DMS53 (cell line): Measurements from ENCODE around the gene IL2RG.

Source experiments
- DNase-seq: peaks from one replicate; lab custom pipeline; 2025; lab: John Stamatoyannopoulos, UW

Gene IL2RG

DNA sequence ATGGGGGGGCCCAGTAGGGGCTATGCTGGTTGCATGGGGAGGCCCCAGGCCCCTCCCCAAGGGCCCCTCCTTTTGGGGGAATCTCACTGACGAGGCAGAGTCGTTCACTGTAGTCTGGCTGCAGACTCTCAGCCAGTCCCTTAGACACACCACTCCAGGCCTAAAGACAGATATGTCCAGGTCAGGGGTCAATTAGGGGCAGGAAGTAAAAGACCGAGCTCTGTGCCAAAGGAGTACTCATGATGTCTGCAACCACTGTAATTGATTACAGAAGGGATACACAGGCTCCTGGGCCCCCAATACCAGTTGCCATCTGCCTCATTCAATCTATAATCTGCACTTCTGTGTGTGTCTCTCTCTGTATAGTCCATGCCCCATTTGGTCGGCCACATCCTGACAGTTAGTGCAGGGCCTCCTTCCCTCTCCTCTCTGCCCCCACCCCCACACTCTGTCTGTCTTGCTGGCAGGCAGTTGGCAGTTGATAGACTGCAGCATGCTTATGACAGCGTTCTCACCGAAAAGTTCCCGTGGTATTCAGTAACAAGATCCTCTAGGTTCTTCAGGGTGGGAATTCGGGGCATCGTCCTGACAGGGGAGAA is 3.5 kb downstream of the IL2RG start:
- no peak for DNase-seq

DNA sequence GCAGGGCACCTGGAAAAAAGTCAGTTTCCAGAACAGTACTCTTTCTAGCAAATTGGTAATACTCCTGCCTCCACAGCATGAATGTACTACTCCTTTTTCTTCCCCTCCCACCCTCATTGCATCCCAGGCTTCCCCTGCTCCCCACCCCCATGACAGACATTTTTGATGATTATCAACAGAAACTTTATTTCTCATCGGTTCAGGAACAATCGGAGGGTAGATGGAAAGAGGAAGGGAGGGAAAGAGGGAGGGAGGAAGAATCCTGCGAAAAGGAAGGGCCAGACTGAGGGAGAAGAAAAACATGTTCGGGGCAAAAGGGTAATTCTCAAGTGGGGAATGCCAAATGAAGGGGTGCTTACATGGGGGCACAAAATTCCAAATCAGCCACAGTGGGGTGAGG is 4.1 kb downstream of the IL2RG start:
- no peak for DNase-seq

DNA sequence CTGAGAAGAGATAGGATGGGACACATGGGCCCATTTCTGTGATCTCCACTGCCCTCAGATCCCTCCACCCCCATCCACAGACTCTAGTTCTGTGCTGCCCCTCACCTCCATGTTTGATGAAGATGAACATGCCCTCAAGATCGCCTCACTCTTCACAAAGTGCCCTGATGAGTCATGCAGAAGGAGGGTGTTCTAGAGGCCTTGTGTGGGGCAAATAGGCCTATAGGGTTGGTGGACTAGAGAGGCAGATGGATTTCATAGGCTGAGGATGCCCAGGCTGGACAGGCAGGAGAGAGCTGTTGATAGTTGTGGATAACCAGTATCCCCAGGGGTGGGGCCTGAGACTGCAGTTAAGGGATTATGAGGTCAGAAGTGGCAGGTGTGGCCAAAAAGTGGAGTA is 5.0 kb downstream of the IL2RG start, which contains the start of gene CXorf65:
Gene CXorf65, minus strand, starts transcription at position 314 of the 400 bp plus-strand sequence. Its CDS starts 184 bp downstream, at position 130.
- DNase-seq, result peak; percentile 30

DNA sequence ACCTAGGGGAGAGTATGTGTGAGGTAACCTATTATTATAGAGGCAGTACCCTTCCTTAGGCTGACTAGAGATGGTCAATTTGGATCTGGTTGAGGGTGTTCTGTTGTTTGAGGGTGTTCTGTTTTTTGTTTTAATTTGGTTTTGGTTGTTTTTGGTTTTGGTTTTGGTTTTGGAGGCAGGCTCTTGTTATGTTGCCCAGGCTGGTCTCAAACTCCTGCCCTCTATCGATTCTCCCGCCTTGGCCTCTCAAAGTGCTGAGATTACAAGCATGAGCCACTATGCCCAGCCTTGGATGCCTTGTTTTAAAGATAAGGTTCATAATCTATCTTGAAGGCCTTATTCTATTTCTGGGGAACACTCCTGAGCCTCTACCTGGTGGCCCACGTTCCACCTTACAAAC is 5.7 kb downstream of the IL2RG start:
- no peak for DNase-seq

DNA sequence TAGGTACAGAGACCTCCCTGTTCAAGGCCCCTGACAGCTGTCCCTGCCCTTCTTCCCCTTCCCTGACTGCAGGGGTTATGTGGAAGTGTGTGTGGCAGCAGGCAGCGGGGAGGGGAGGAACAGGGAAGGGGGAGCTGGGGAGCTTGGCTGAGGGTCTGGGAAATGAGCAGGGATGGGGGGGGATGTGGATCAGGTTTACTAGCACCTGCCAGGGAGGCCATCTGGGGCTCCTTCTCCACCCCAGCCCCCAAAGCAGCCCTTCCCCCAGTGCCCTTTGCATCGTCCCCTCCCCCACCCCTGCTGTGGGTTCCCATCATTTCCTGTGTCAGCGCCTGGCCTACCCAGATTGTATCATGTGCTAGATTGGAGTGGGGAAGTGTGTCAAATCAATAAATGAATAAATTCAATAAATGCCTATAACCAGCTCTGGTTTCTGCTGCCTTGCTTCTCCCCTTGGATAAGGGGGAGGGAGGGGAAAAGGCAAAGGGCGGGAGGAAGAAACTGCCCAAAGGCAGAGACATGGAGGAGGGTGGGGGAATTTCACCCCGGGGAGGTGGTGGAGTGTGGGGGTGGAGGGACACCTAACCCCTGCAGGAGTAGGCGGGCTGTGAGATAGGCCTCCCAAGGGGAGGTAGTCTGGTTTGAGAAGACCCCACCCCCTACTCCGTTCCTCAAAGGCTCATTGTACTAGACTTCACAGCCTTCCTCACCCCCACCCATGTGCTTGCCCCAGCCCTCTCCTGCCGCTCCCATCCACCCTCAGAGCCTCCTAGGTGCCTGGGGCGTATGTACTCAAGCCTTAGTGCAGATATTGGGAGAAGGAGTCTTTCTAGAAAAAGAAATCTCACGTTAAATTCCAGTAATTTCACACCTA is 8.0 kb downstream of the IL2RG start:
- no peak for DNase-seq

DNA sequence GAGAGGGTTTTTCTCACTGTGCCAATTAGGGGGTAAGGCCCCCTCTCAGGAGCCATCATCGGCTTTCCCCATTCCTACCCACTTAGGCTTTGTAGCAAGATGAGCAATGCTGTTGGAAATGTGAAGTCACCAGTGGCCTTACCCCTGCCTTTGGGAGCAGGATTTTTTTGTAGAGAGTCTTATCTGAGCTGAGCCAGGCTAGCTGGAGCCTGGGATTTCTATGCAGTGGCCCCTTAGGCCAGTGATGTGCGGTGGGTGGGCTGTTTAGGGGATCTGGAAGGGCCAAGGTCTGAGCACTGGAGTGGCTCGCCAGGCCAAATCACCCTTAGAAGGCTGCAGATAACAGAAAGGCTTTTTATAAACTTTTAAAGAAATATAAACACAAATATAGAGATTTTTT is 9.1 kb downstream of the IL2RG start:
- no peak for DNase-seq

DNA sequence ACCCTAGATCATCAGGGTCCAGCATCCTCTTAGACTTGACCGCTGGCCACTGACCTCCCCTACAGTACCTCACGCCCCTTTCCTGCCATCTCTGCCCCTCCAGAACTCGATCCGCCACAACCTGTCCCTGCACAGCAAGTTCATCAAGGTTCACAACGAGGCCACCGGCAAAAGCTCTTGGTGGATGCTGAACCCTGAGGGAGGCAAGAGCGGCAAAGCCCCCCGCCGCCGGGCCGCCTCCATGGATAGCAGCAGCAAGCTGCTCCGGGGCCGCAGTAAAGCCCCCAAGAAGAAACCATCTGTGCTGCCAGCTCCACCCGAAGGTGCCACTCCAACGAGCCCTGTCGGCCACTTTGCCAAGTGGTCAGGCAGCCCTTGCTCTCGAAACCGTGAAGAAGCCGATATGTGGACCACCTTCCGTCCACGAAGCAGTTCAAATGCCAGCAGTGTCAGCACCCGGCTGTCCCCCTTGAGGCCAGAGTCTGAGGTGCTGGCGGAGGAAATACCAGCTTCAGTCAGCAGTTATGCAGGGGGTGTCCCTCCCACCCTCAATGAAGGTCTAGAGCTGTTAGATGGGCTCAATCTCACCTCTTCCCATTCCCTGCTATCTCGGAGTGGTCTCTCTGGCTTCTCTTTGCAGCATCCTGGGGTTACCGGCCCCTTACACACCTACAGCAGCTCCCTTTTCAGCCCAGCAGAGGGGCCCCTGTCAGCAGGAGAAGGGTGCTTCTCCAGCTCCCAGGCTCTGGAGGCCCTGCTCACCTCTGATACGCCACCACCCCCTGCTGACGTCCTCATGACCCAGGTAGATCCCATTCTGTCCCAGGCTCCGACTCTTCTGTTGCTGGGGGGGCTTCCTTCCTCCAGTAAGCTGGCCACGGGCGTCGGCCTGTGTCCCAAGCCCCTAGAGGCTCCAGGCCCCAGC is 10.5 kb downstream of the IL2RG start:
- DNase-seq, result no peak

DNA sequence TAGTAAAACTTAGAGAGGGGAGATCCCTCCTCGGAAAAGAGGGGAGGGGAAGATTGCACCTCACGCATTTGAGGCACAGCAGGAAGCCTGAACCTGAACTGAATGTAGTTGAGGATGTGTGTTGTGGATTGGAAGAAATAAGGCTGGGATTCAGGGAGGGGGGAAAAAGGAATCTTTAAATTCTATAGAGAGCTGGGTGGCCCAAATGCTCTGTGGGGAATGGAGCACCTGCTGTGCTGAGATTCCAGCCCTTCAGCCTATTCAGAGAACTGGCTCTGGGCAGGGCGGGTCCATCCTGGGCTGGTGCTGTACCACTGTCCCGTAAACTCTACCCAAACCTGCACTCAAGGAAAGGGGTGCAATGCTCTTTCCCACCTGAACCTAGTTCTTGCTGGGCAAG is 11.6 kb downstream of the IL2RG start:
- DNase-seq, result no peak

DNA sequence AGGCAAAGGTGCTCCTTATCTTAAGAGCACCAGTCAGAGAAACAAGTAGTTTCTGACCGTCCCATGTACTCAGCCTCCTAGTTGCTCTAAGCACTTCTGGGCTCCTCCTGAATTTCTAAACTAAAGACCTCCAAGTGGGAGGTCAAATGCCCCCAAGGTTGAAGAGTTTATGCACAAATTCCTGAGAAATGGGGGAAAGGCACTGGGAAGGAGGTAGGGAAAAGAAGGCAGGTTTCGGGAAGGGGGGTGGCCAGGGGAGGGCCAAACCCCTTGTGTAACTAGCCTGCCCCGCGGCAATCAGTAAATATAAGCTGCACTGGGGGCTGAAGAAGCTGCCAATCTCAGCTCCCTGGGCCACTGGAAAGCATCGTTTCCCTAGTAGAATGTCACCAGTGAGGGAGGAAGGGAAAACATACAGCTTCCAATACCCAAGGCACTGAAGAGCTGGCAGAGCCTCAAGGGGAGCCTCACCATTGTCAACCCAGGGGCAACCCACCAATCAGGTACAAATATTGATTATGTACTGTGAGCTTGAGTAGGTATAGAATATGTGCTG is 12.3 kb downstream of the IL2RG start:
- no peak for DNase-seq

DNA sequence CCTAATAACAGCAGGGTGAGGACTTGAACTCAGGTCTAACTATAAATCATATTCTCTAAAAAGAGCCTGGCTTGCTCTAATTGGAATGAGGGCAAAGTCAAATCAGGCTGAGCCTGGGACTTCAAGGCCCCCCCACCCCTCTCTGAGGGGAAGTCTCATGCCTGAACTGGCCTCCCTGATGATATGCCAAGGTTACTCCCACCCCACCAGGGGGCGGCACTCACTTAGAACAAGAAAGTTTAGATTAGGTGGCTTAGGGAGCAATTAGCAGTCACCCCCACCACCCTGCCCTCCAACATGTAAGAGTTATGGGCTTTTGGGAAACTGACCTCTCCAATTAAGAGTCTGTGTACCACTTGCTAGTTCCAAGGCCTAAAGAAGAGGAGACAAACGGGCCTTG is 13.1 kb downstream of the IL2RG start:
- DNase-seq, result peak; percentile 69

DNA sequence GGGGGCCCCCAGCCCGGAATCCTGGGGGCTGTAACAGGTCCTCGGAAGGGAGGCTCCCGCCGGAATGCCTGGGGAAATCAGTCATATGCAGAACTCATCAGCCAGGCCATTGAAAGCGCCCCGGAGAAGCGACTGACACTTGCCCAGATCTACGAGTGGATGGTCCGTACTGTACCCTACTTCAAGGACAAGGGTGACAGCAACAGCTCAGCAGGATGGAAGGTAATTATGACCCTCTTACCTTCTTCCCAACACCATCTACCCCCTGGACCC is 14.7 kb downstream of the IL2RG start:
- DNase-seq, result peak; percentile 48

DNA sequence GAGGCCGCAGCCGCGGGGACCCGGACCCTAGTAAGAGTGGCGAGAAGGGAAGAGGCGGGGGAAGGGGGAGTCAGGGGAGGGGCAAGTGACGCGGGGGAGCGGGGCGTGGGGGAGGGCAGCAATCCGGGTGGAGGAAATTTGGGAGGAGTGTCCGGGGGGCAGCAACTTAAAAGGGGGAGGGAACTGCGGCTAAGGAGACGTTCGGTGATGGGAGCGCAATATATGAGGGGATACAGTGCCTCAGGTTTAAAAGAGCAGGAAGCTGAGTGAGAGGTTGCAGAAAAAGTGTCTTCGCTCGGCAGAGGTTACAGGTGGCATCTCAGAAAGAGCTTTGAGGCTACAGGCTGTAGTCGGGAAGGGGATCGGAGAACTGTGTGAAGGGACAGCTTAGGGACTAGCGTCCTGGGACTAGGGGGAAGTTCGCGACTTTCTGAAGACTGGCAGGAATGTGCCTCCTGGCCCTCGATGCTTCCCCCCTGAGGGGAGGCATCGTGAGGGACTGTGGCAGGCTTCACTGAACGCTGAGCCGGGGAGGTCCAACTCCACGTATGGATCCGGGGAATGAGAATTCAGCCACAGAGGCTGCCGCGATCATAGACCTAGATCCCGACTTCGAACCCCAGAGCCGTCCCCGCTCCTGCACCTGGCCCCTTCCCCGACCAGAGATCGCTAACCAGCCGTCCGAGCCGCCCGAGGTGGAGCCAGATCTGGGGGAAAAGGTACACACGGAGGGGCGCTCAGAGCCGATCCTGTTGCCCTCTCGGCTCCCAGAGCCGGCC is 15.2 kb downstream of the IL2RG start:
- peak; percentile 64 for DNase-seq

DNA sequence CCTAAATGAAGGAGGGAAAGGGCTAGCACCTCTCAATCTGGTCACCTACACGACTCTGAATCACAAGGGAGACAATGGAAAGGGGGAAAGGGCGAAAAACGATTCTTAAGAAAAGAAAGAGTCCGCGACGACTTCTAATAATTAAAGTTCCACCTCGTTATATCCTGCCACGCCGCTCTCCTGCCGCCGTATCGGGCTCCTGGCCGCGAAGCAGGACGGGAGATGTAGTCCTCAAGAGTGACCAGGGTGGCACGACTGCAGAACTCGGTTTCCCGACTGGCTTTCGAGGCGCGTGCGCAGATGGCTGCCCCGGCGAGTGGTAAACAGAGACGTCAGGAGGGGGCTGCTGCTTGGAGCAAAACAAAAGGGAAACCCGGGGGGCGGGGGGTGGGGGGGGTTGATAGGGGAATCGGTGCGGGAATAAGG is 15.8 kb downstream of the IL2RG start, which contains the start of gene FOXO4:
Gene FOXO4, plus strand, starts transcription at position 297 of the 426 bp plus-strand sequence. CDS start 678 bp downstream, outside the sequence.
- peak; percentile 92 for DNase-seq

DNA sequence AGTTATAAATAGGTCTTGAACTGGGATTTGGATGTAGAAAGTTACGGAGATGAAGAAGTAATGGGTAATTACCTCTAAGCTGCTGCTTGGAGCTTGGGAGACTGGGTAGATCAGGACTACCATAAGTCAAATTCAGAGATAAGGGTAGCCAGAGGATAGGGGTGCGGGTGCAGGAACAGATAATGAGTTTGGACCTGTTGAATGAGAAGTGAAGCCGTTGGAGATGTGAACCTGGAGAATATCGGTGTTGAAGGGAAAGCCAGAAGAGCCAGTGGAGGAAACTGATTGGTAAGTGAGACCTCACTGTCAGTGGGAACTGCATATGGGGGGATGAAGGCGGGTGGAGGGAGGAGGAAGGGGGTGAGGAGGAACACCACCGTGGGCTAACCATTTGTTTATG is 16.3 kb downstream of the IL2RG start:
- peak; percentile 15 for DNase-seq

DNA sequence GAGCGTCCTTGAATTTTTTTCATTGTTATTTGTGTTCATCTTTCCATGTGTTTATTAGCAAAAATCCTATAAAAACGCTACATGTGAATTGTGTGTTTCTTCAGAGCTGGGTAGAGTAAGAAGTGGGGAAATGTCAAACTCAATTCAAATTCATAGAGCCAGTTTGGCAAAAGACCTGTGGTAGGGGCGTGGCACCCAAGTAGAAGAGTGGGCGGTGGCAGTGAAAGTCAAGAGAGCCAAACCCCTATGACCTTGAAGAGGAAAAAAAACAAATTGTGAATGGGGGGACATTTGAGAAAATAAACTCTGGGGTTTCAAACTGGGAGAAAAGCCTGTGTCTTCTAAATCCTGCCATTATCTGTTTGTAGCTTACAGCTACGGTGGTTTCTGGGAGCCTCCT is 20.1 kb downstream of the IL2RG start:
- no peak for DNase-seq

DNA sequence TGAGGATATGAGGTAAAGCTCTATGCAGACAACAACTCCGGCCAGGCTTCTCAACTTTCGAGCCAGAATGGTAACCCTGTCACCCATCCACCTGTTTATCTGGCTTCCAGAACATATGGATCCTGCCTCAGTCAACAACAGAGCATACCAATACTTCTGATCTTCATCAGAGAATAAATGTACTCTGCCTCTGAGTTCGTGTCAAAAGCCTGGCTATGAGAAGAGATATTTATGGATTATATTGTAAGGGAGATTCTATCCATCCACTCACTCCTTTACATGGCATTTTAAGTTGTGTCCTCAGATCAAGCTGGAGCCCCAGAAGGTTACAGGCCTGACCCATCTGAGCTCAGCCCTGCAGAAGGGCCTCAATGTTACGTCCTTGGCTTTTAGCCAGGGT is 25.5 kb downstream of the IL2RG start:
- no peak for DNase-seq

DNA sequence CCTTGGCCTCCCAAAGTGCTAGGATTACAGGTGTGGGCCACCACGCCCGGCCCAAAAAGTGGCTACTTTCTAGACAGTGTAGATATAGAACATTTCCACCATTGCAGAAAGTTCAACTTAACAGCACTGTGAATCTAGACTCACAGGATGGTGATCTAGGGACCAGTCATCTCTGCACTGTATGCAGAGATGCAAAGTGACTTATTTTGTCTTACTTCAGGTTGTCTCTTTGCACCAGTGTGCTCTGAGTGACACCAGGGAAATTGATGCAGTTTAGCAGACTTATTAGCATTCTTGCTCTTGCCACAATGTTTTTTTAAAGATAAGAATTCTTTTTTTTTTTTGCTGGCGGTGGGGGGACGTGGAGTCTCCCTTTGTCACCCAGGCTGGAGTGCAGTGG is 28.6 kb downstream of the IL2RG start:
- no peak for DNase-seq

DNA sequence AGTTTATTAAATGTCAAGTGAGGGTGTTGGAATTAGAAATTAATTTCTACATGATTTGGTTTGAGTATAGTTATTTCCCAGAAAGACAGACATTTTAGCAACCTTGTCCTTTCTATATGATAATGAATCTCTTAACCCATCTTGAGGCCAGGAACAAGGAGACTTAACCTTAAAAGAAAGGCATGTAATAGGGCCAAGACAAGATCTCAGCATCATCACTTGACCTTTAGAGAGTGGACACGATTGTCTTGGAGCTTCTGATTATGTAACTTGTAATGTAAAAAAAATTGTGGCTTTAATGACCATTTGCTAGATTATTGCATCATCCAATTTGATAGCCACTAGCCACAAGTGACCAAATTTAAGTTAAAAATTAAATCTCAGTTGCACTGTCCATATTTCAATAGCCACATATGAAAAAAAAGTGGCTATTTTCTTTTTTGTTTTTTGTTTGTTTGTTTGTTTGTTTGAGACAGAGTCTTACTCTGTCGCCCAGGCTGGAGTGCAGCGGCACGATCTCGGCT is 29.2 kb downstream of the IL2RG start:
- DNase-seq, result no peak

DNA sequence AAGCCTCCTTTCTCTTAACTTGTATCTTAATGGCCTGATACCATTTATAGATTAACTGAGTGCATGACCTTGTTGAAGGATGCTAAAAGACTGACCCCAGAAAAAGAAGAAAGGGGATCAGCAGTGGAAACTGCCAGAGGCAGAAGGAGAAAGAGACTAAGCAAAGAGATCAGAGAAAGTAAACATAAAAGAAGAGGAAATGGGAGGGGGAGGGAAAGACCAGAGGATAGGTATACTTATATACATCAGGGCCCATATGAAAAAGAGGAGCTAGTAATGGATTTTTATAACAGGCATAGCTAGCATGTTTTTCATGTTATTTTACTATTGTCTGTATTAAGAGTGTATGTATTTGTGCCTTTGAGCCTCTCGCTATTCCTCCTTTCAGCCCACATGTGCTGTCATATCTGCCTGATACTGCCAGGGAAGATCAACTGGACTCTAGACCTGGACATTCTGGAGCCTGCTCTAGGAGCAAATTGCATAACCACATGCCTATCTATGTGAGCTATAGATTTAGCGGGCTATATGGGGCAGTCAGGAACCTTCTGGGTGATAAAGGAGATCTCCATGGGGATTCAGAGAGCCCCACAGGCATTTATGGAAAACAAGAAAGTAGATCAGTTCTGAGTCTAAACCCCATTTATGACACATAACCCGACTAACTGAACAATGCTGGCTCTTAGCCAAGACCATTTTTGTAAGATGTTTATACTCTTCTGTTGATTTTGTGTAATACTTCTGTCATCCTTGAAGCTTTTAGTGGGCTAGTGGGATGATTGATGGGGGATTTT is 29.9 kb downstream of the IL2RG start:
- peak; percentile 33 for DNase-seq

DNA sequence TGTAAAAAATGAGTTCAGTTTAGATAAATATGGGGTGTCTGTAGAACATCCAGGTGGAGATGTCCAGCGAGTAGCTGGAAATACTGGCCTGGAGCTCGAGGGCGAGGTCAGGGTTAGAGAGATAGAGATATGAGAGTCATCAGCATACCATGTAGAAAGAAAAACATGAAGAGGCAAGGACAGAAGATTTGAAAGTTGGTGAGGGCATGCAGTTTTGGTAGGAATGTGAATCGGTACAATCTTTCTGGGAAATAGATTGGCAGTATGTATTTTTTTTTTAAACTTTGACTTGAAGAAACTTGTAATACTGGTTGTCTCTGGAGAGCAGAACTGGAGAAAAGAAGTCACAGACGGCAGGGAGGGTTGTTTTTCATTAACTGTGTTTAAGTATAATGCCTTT is 40.8 kb downstream of the IL2RG start:
- no peak for DNase-seq
